Measurements from ENCODE around the gene TMPRSS7.

GRCh38 chr3:112005091-112005672 lies 29.4 kb upstream of the TMPRSS7 start:
- TF ChIP-seq, protein P1, sequence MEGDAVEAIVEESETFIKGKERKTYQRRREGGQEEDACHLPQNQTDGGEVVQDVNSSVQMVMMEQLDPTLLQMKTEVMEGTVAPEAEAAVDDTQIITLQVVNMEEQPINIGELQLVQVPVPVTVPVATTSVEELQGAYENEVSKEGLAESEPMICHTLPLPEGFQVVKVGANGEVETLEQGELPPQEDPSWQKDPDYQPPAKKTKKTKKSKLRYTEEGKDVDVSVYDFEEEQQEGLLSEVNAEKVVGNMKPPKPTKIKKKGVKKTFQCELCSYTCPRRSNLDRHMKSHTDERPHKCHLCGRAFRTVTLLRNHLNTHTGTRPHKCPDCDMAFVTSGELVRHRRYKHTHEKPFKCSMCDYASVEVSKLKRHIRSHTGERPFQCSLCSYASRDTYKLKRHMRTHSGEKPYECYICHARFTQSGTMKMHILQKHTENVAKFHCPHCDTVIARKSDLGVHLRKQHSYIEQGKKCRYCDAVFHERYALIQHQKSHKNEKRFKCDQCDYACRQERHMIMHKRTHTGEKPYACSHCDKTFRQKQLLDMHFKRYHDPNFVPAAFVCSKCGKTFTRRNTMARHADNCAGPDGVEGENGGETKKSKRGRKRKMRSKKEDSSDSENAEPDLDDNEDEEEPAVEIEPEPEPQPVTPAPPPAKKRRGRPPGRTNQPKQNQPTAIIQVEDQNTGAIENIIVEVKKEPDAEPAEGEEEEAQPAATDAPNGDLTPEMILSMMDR (IDR thresholded peaks at IDR 0.05) = no peak
- no peak for TF ChIP-seq POLR2A (IDR thresholded peaks at IDR 0.05)

All from uterus (tissue), 2 donors.